ENCODE results near the gene GCH1. TPM values are rescaled to one million over a fixed set of nuclear protein-coding genes. Genes with fewer than 3 reads are reported as not detected.
A peak's percentile ranks its signal among the peaks of the same experiment; 100 is the strongest.
"Not testable (repeated sequence)": the region's sequence is repeated elsewhere in the genome, so short reads cannot be mapped to it uniquely, and the experiment has no call there.

Gene GCH1
- total RNA-seq, 1 donor from 2014 or later: 9.0 TPM

- Histone ChIP-seq H3K27me3 (peaks cover 30% of the 10 kb centered on the region), H3K9ac (no peak overlapping the region), H3K4me2 (no peak overlapping the region), H3K79me2 (ENCODE audit: low read depth) (no peaks in the 10 kb centered on the region), H2AFZ (replicated peaks) (no peak overlapping the region), H3K27ac (no peak overlapping the region), H3K4me1 (no peaks in the 10 kb centered on the region), H3K36me3 (no peaks in the 10 kb centered on the region), H3K4me3 (no peak overlapping the region), H3K9me3 (ENCODE audit: low read depth) (no peaks in the 10 kb centered on the region), H4K20me1 (ENCODE audit: low read depth) (no peaks in the 10 kb centered on the region), H3F3A (ENCODE audit: low read depth) (no peaks in the 10 kb centered on the region)
- Mint-ChIP-seq H3K36me3 (no peaks in the 10 kb centered on the region), H3K4me1 (peaks cover 14% of the 10 kb centered on the region), H3K27me3 (ENCODE audit: insufficient read depth, low read depth) (peaks cover 19% of the 10 kb centered on the region), H3K27ac (no peak overlapping the region), H3K9me3 (peaks cover 6% of the 10 kb centered on the region), H3K4me3 (no peak overlapping the region)
- TF ChIP-seq EZH2phosphoT487 (IDR thresholded peaks at IDR 0.05) (no peak), CTCF (IDR thresholded peaks at IDR 0.05) (no peak), EZH2 (IDR thresholded peaks at IDR 0.05) (no peak)
- no peak for DNase-seq (ENCODE audit: low spot score)
Measured at GRCh38 chr14:54803926-54804537, 98.6 kb downstream of the GCH1 start.

- Mint-ChIP-seq H3K27ac (no peak overlapping the region), H3K36me3 (no peaks in the 10 kb centered on the region), H3K4me1 (peaks cover 17% of the 10 kb centered on the region), H3K9me3 (peaks cover 6% of the 10 kb centered on the region), H3K27me3 (ENCODE audit: insufficient read depth, low read depth) (peaks cover 18% of the 10 kb centered on the region), H3K4me3 (no peak overlapping the region)
- Histone ChIP-seq H3K9me3 (ENCODE audit: low read depth) (no peaks in the 10 kb centered on the region), H4K20me1 (ENCODE audit: low read depth) (no peaks in the 10 kb centered on the region), H2AFZ (replicated peaks) (no peak overlapping the region), H3K27ac (no peak overlapping the region), H3K27me3 (peaks cover 30% of the 10 kb centered on the region), H3K9ac (no peak overlapping the region), H3F3A (ENCODE audit: low read depth) (no peaks in the 10 kb centered on the region), H3K36me3 (no peaks in the 10 kb centered on the region), H3K4me1 (peaks cover 5% of the 10 kb centered on the region), H3K79me2 (ENCODE audit: low read depth) (no peaks in the 10 kb centered on the region), H3K4me2 (no peak overlapping the region), H3K4me3 (no peak overlapping the region)
- TF ChIP-seq EZH2phosphoT487 (IDR thresholded peaks at IDR 0.05) (no peak), CTCF (IDR thresholded peaks at IDR 0.05) (no peak), EZH2 (IDR thresholded peaks at IDR 0.05) (no peak)
- DNase-seq (ENCODE audit: low spot score): no peak
Measured at GRCh38 chr14:54803396-54803795, 99.2 kb downstream of the GCH1 start.

- not testable (repeated sequence) for H3K4me2 ChIP-seq; H3K9me3 ChIP-seq (ENCODE audit: low read depth); H3K9me3 Mint-ChIP-seq; DNase-seq (ENCODE audit: low spot score); H3K4me3 Mint-ChIP-seq; H3K36me3 Mint-ChIP-seq; H3K27ac ChIP-seq; H3K4me3 ChIP-seq; H3K36me3 ChIP-seq; H3F3A ChIP-seq (ENCODE audit: low read depth); H3K9ac ChIP-seq; H3K79me2 ChIP-seq (ENCODE audit: low read depth); H4K20me1 ChIP-seq (ENCODE audit: low read depth); H2AFZ ChIP-seq (replicated peaks); H3K4me1 ChIP-seq
- Mint-ChIP-seq H3K4me1 (peaks cover 24% of the 10 kb centered on the region), H3K27me3 (ENCODE audit: insufficient read depth, low read depth) (peaks cover 16% of the 10 kb centered on the region), H3K27ac (peak overlapping the region; percentile 10)
- H3K27me3 ChIP-seq: peaks cover 24% of the 10 kb centered on the region
Measured at GRCh38 chr14:54801482-54801881, 101.1 kb downstream of the GCH1 start.

- Histone ChIP-seq H4K20me1 (ENCODE audit: low read depth) (no peaks in the 10 kb centered on the region), H3K9me3 (ENCODE audit: low read depth) (no peaks in the 10 kb centered on the region), H3K4me2 (no peak overlapping the region), H3K79me2 (ENCODE audit: low read depth) (no peaks in the 10 kb centered on the region), H3K36me3 (no peaks in the 10 kb centered on the region), H3K27me3 (no peaks in the 10 kb centered on the region), H3K4me3 (no peak overlapping the region), H3F3A (ENCODE audit: low read depth) (no peaks in the 10 kb centered on the region), H3K4me1 (peaks cover 13% of the 10 kb centered on the region), H2AFZ (replicated peaks) (no peak overlapping the region), H3K27ac (no peak overlapping the region), H3K9ac (no peak overlapping the region)
- Mint-ChIP-seq H3K27me3 (ENCODE audit: insufficient read depth, low read depth) (peaks cover 18% of the 10 kb centered on the region), H3K36me3 (peaks cover 4% of the 10 kb centered on the region), H3K4me1 (peaks cover 23% of the 10 kb centered on the region), H3K9me3 (peaks cover 17% of the 10 kb centered on the region), H3K27ac (peak overlapping the region; percentile 22), H3K4me3 (no peak overlapping the region)
- DNase-seq (ENCODE audit: low spot score): peak; percentile 24
- TF ChIP-seq CTCF (IDR thresholded peaks at IDR 0.05): no peak
- TF ChIP-seq EZH2 (IDR thresholded peaks at IDR 0.05): no peak
- TF ChIP-seq EZH2phosphoT487 (IDR thresholded peaks at IDR 0.05): no peak
Measured at GRCh38 chr14:54798465-54799124, 104.0 kb downstream of the GCH1 start.
